LNCAP (cell line): ENCODE data around the gene MED26.

Experiments used
- CTCF ChIP-seq: fragments of 450-650 bp; IDR thresholded peaks from 2 replicates; pipeline ENCODE4 v1.5.1; 2017; ENCODE audit warnings: mild to moderate bottlenecking

MED26 gene

GRCh38 chr19:16524991-16525734 is 102.8 kb downstream of the MED26 start:
- no peak for TF ChIP-seq CTCF
